ENCODE results near the gene RAB12. TPM values are rescaled to one million over a fixed set of nuclear protein-coding genes. Genes with fewer than 3 reads are reported as not detected.
"Not testable (repeated sequence)": the region's sequence is repeated elsewhere in the genome, so short reads cannot be mapped to it uniquely, and the experiment has no call there.

The RAB12 gene
- total RNA-seq, 1 donor from 2014 or later, result 49.4 TPM

DNA sequence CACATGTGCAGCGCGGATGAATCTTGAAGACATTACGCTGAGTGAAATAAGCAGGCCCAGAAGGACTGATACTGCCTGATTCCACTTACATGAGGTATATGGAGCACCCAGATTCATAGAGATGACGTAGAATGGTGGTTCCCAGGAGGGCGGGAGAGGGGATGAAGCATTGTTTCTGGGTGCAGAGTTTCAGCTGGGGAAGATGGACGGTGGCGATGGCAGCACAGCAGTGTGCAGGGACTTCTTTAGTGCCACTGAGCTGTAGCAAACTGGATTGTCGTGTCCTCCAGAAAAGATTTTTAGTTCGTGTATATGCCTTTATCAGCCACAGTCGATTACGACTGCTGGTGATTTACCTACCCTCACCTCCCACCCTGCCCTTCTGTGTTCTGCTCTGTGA lies 30.5 kb downstream of the RAB12 start:
- peaks cover 8% of the 10 kb centered on the region for H3K4me1 Mint-ChIP-seq (ENCODE audit: low read depth, unreplicated experiment)
- no peaks in the 10 kb centered on the region for H3K9me3 Mint-ChIP-seq (ENCODE audit: unreplicated experiment)
- H2AFZ ChIP-seq (ENCODE audit: low read depth, low read length), result no peak overlapping the region
- DNase-seq (ENCODE audit: low read depth) (no peak), FAIRE-seq (no peak)
- TF ChIP-seq, protein P1, sequence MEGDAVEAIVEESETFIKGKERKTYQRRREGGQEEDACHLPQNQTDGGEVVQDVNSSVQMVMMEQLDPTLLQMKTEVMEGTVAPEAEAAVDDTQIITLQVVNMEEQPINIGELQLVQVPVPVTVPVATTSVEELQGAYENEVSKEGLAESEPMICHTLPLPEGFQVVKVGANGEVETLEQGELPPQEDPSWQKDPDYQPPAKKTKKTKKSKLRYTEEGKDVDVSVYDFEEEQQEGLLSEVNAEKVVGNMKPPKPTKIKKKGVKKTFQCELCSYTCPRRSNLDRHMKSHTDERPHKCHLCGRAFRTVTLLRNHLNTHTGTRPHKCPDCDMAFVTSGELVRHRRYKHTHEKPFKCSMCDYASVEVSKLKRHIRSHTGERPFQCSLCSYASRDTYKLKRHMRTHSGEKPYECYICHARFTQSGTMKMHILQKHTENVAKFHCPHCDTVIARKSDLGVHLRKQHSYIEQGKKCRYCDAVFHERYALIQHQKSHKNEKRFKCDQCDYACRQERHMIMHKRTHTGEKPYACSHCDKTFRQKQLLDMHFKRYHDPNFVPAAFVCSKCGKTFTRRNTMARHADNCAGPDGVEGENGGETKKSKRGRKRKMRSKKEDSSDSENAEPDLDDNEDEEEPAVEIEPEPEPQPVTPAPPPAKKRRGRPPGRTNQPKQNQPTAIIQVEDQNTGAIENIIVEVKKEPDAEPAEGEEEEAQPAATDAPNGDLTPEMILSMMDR (IDR thresholded peaks at IDR 0.05; ENCODE audit: insufficient read depth, low read depth, low read length), result no peak
- no peak for TF ChIP-seq EZH2 (IDR thresholded peaks at IDR 0.05; ENCODE audit: insufficient read depth, low read length)
- no peaks in the 10 kb centered on the region for H3K79me2 ChIP-seq (ENCODE audit: insufficient read depth, low read length)
- no peak overlapping the region for H3K9ac ChIP-seq (ENCODE audit: low read length)
- peaks cover 4% of the 10 kb centered on the region for H3K4me1 ChIP-seq (ENCODE audit: insufficient read depth, low read length)
- H3K36me3 ChIP-seq (ENCODE audit: insufficient read depth, low read length), result peaks cover 37% of the 10 kb centered on the region
- H3K27ac ChIP-seq (ENCODE audit: low read depth, low read length), result no peak overlapping the region
- H3K4me2 ChIP-seq (ENCODE audit: low read length), result no peak overlapping the region
- H3K36me3 Mint-ChIP-seq (ENCODE audit: low read depth, unreplicated experiment), result peaks cover 27% of the 10 kb centered on the region
- no peaks in the 10 kb centered on the region for H3K27me3 Mint-ChIP-seq (ENCODE audit: low read depth, unreplicated experiment)
- no peaks in the 10 kb centered on the region for H3K9me3 ChIP-seq (ENCODE audit: insufficient read depth, low read depth, low read length)
- no peak overlapping the region for H3K27ac Mint-ChIP-seq (ENCODE audit: unreplicated experiment)
- H3K4me3 ChIP-seq (ENCODE audit: insufficient read depth, low read depth, low read length), result no peak overlapping the region
- H3K4me3 Mint-ChIP-seq (ENCODE audit: unreplicated experiment), result no peak overlapping the region
- H3K27me3 ChIP-seq (ENCODE audit: insufficient read depth, low read length), result no peaks in the 10 kb centered on the region
- no peaks in the 10 kb centered on the region for H4K20me1 ChIP-seq (ENCODE audit: insufficient read depth, low read length)

DNA sequence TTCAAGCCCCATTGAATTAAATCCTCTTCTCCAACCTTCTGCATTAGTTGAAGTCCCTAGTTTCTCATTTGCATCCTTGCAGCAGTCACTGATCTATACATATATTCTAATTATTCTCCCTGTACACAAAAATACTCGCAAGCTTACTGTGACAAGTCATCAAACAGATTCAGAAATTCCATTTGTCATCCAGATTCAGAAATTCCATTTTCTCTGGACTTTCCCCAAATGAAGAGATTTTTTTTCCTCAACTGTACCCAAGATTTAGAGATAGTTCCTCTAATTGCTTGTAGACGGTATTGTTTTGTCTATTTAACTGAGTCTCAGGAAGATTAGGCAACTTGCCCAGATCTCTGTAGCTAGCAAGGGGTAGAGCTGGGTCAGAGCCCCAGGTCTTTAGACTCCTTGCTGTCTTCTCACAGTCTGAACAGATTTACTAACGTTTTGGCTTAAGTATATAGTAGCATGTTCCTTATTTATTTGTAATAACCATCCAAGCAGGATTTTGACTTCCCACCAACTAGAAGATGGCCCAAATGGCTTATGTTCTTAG lies 34.2 kb downstream of the RAB12 start:
- peaks cover 25% of the 10 kb centered on the region for H3K36me3 Mint-ChIP-seq (ENCODE audit: low read depth, unreplicated experiment)
- no peak overlapping the region for H2AFZ ChIP-seq (ENCODE audit: low read depth, low read length)
- FAIRE-seq (no peak), DNase-seq (ENCODE audit: low read depth) (no peak)
- no peaks in the 10 kb centered on the region for H4K20me1 ChIP-seq (ENCODE audit: insufficient read depth, low read length)
- peak overlapping the region; percentile 35 for H3K4me3 Mint-ChIP-seq (ENCODE audit: unreplicated experiment)
- no peaks in the 10 kb centered on the region for H3K4me1 ChIP-seq (ENCODE audit: insufficient read depth, low read length)
- H3K9ac ChIP-seq (ENCODE audit: low read length), result no peak overlapping the region
- H3K27me3 ChIP-seq (ENCODE audit: insufficient read depth, low read length), result no peaks in the 10 kb centered on the region
- no peak for TF ChIP-seq EZH2 (IDR thresholded peaks at IDR 0.05; ENCODE audit: insufficient read depth, low read length)
- TF ChIP-seq, protein P1 (IDR thresholded peaks at IDR 0.05; ENCODE audit: insufficient read depth, low read depth, low read length), result no peak
- peaks cover 2% of the 10 kb centered on the region for H3K4me1 Mint-ChIP-seq (ENCODE audit: low read depth, unreplicated experiment)
- H3K27me3 Mint-ChIP-seq (ENCODE audit: low read depth, unreplicated experiment), result no peaks in the 10 kb centered on the region
- peaks cover 11% of the 10 kb centered on the region for H3K36me3 ChIP-seq (ENCODE audit: insufficient read depth, low read length)
- H3K9me3 ChIP-seq (ENCODE audit: insufficient read depth, low read depth, low read length), result no peaks in the 10 kb centered on the region
- no peak overlapping the region for H3K27ac ChIP-seq (ENCODE audit: low read depth, low read length)
- peaks cover 8% of the 10 kb centered on the region for H3K9me3 Mint-ChIP-seq (ENCODE audit: unreplicated experiment)
- H3K79me2 ChIP-seq (ENCODE audit: insufficient read depth, low read length), result no peaks in the 10 kb centered on the region
- no peak overlapping the region for H3K4me3 ChIP-seq (ENCODE audit: insufficient read depth, low read depth, low read length)
- no peak overlapping the region for H3K4me2 ChIP-seq (ENCODE audit: low read length)
- H3K27ac Mint-ChIP-seq (ENCODE audit: unreplicated experiment), result no peak overlapping the region

DNA sequence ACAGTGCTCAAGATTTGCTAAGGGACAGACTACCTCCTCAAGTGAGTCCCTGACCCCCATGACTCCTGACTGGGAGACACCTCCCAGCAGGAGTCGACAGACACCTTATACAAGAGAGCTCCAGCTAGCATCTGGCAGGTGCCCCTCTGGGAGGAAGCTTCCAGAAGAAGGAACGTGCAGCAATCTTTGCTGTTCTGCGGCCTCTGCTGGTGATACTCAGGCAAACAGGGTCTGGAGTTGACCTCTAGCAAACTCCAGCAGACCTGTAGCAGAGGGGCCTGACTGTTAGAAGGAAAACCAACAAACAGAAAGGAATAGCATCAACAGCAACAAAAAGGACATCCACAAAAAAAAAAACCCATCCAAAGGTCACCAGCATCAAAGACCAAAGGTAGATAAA lies 38.1 kb downstream of the RAB12 start:
- H3K4me3 Mint-ChIP-seq (ENCODE audit: unreplicated experiment); H3K9me3 ChIP-seq (ENCODE audit: insufficient read depth, low read depth, low read length); DNase-seq (ENCODE audit: low read depth); H3K4me2 ChIP-seq (ENCODE audit: low read length); H3K27me3 Mint-ChIP-seq (ENCODE audit: low read depth, unreplicated experiment); H3K27ac ChIP-seq (ENCODE audit: low read depth, low read length); H3K36me3 ChIP-seq (ENCODE audit: insufficient read depth, low read length); FAIRE-seq; H2AFZ ChIP-seq (ENCODE audit: low read depth, low read length); H3K4me1 Mint-ChIP-seq (ENCODE audit: low read depth, unreplicated experiment); H3K4me1 ChIP-seq (ENCODE audit: insufficient read depth, low read length); H3K27ac Mint-ChIP-seq (ENCODE audit: unreplicated experiment); H4K20me1 ChIP-seq (ENCODE audit: insufficient read depth, low read length); H3K36me3 Mint-ChIP-seq (ENCODE audit: low read depth, unreplicated experiment); H3K27me3 ChIP-seq (ENCODE audit: insufficient read depth, low read length); H3K4me3 ChIP-seq (ENCODE audit: insufficient read depth, low read depth, low read length); H3K9ac ChIP-seq (ENCODE audit: low read length); H3K79me2 ChIP-seq (ENCODE audit: insufficient read depth, low read length): not testable (repeated sequence)
- peaks cover 11% of the 10 kb centered on the region for H3K9me3 Mint-ChIP-seq (ENCODE audit: unreplicated experiment)

DNA sequence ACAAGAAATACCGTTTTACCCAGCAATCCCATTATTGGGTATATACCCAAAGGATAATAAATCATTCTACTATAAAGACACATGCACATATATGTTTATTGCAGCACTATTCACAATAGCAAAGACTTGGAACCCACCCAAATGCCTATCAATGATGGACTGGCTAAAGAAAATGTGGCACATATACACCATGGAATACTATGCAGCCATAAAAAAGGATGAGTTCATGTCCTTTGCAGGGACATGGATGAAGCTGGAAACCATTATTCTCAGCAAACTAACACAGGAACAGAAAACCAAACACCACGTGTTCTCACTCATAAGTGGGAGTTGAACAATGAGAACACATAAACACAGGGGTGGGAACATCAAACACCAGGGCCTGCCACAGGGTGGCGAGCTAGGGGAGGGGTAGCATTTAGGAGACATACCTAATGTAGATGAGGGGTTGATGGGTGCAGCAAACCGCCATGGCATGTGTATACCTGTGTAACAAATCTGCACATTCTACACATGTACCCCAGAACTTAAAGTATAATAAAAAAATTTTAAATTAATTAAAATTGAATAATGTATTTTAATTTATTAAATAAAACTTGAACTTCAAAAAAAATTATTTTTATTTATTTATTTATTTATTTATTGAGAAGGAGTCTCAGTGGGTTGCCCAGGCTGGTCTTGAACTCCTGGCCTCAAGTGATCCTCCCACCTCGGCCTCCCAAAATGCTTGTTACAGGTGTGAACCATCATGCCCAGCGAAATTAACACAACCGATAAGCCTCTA lies 42.4 kb downstream of the RAB12 start:
- H3K27me3 ChIP-seq (ENCODE audit: insufficient read depth, low read length); DNase-seq (ENCODE audit: low read depth); H4K20me1 ChIP-seq (ENCODE audit: insufficient read depth, low read length); H3K36me3 ChIP-seq (ENCODE audit: insufficient read depth, low read length); H3K4me1 ChIP-seq (ENCODE audit: insufficient read depth, low read length); H3K4me2 ChIP-seq (ENCODE audit: low read length); H3K27me3 Mint-ChIP-seq (ENCODE audit: low read depth, unreplicated experiment); H3K9me3 ChIP-seq (ENCODE audit: insufficient read depth, low read depth, low read length); H3K27ac Mint-ChIP-seq (ENCODE audit: unreplicated experiment); H3K79me2 ChIP-seq (ENCODE audit: insufficient read depth, low read length); H3K9ac ChIP-seq (ENCODE audit: low read length); H3K27ac ChIP-seq (ENCODE audit: low read depth, low read length); H3K36me3 Mint-ChIP-seq (ENCODE audit: low read depth, unreplicated experiment); H3K4me1 Mint-ChIP-seq (ENCODE audit: low read depth, unreplicated experiment); H3K4me3 Mint-ChIP-seq (ENCODE audit: unreplicated experiment); H2AFZ ChIP-seq (ENCODE audit: low read depth, low read length); FAIRE-seq; H3K4me3 ChIP-seq (ENCODE audit: insufficient read depth, low read depth, low read length); H3K9me3 Mint-ChIP-seq (ENCODE audit: unreplicated experiment): not testable (repeated sequence)

Measured in astrocyte (in vitro differentiated cells and primary cell).